ENCODE measurements around the gene CCDC51. TPM values are rescaled to one million over a fixed set of nuclear protein-coding genes. Genes with fewer than 3 reads are reported as not detected.

CCDC51 gene
- total and polyA plus RNA-seq, 9 of the 15 experiments (the other 6 are each of a cell fraction or from before 2014, with no cell fraction given) = 6.5 to 18.6 (median 15.7) TPM

DNA sequence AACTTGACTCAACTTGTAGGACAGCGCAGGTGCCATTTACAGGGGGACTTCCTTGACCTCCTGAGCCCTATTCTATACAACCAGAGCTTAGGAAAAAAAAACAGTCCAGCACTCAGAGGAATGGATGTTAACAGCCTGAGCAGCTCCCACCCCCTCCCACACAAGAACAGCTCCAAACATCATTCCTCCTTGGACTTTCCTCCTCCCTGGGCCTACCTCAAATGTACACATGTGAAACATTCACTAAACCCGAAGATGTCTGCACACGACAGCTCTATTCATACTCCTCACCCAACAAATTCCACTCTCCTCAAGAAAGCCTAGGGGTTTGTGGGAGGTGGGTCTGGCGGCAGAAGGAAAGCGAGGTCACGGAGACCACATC is 6.1 kb upstream of the CCDC51 start:
- Histone ChIP-seq H3K79me2 (ENCODE audit: control insufficient read depth, insufficient read depth, low read length) (peaks cover 45% of the 10 kb centered on the region), H4K20me1 (replicated peaks; ENCODE audit: control insufficient read depth, insufficient read depth, low read length) (no peaks in the 10 kb centered on the region), H3K27ac (ENCODE audit: extremely low read depth, low read depth, low read length) (peak overlapping the region; percentile 88; the same call in 1 of the 3 replicates), H3K4me2 (ENCODE audit: insufficient read depth, low read length) (peak overlapping the region; percentile 91), H3K9me1 (ENCODE audit: control insufficient read depth, insufficient read depth, low read length) (no peaks in the 10 kb centered on the region), H2AFZ (ENCODE audit: low read depth, low read length) (peak overlapping the region; percentile 83), H3K4me1 (replicated peaks in 1 of 2; ENCODE audit: control insufficient read depth in 2 of 2, insufficient read depth in 2 of 2, low read length in 2 of 2) (peaks cover 5 to 18% of the 10 kb centered on the region in 2 experiments; a peak in 4 of 5 replicates), H3K36me3 (ENCODE audit: control insufficient read depth, insufficient read depth, low read length) (peaks cover 40% of the 10 kb centered on the region; the same call in 2 of the 3 replicates), H3K4me3 (peak overlapping the region; percentile 88), H3K9me3 (replicated peaks; ENCODE audit: control insufficient read depth, insufficient read depth, low read depth, low read length) (no peaks in the 10 kb centered on the region), H3K27me3 (ENCODE audit: control insufficient read depth in 2 of 2, insufficient read depth in 2 of 2, low read length in 2 of 2) (no peaks in the 10 kb centered on the region), H3K9ac (ENCODE audit: insufficient read depth in 1 of 2, low read depth in 2 of 2, low read length in 2 of 2) (peak overlapping the region; percentile 83 to 93)
- CTCF ChIA-PET (ENCODE audit: low intra/inter-chr PET ratio) = no interaction called here
- in situ Hi-C loops (cut with MboI) = no loop called here
- 10% methylated on average over 5 of the region's 6 CpGs for WGBS (ENCODE audit: insufficient coverage, low coverage, missing lambda C conversion rate)
- DNase-seq (ENCODE audit: extremely low read depth in 1 of 4, low spot score in 3 of 4) (no peak), FAIRE-seq (no peak), ATAC-seq (no peak; the same call in 2 of the 3 replicates)
- TSS peak; percentile 89 for BruUV-seq (replicated peaks)
- intact Hi-C loops (cut with micrococcal nuclease) = loop anchor here (1.0 kb wide), 1 partner anchor 109 kb away; no protein-coding TSS in a partner anchor
- TF ChIP-seq HOXB6 (CRISPR knock-in tag; IDR thresholded peaks at IDR 0.05; ENCODE audit: borderline replicate concordance) (no peak), CCNT2 (IDR thresholded peaks at IDR 0.05; ENCODE audit: borderline replicate concordance, extremely low read depth, insufficient read length, low read depth, low read length) (no peak), ZBED1 (IDR thresholded peaks at IDR 0.05) (no peak), ZNF507 (tag; conservative IDR thresholded peaks at IDR 0.05) (no peak), JUN (IDR thresholded peaks at IDR 0.05; ENCODE audit: borderline replicate concordance, low read depth, low read length) (0 out of 2 replicates have a peak, but pooled peaks have one; percentile 1), JUN (CRISPR knock-in tag; IDR thresholded peaks at IDR 0.05; ENCODE audit: borderline replicate concordance) (no peak), TCF7L2 (IDR thresholded peaks at IDR 0.05; ENCODE audit: low read depth, low read length) (no peak)
- TF ChIP-seq, protein P1, sequence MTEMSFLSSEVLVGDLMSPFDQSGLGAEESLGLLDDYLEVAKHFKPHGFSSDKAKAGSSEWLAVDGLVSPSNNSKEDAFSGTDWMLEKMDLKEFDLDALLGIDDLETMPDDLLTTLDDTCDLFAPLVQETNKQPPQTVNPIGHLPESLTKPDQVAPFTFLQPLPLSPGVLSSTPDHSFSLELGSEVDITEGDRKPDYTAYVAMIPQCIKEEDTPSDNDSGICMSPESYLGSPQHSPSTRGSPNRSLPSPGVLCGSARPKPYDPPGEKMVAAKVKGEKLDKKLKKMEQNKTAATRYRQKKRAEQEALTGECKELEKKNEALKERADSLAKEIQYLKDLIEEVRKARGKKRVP (CRISPR knock-in tag; IDR thresholded peaks at IDR 0.05) = no peak
- TF ChIP-seq, protein P2, sequence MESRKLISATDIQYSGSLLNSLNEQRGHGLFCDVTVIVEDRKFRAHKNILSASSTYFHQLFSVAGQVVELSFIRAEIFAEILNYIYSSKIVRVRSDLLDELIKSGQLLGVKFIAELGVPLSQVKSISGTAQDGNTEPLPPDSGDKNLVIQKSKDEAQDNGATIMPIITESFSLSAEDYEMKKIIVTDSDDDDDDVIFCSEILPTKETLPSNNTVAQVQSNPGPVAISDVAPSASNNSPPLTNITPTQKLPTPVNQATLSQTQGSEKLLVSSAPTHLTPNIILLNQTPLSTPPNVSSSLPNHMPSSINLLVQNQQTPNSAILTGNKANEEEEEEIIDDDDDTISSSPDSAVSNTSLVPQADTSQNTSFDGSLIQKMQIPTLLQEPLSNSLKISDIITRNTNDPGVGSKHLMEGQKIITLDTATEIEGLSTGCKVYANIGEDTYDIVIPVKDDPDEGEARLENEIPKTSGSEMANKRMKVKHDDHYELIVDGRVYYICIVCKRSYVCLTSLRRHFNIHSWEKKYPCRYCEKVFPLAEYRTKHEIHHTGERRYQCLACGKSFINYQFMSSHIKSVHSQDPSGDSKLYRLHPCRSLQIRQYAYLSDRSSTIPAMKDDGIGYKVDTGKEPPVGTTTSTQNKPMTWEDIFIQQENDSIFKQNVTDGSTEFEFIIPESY (CRISPR knock-in tag; IDR thresholded peaks at IDR 0.05) = no peak
- POLR2A ChIA-PET = interaction anchor here (0.6 to 2.8 kb wide), 12 partner anchors 8 to 577 kb away, joined by 3 to 21 read pairs (median 4); partner anchors contain the start of gene CDC25A

Data from K562 (cell line).